Measurements from ENCODE around the gene PSMG1. TPM values are rescaled to one million over a fixed set of nuclear protein-coding genes. Genes with fewer than 3 reads are reported as not detected.

The PSMG1 gene
- total and polyA plus RNA-seq, 2 of the 8 experiments (the other 6 are each of a cell fraction or from before 2014, with no cell fraction given) = 50.7 to 93.7 TPM

GRCh38 chr21:39204134-39204533, 20.9 kb upstream of the PSMG1 start:
- Histone ChIP-seq H3K36me3 (ENCODE audit: control insufficient read depth in 2 of 4, insufficient read depth in 4 of 4, low read length in 3 of 4) (peaks cover 5 to 74% (median 27%) of the 10 kb centered on the region in 4 experiments; a peak in 7 of 8 replicates), H3K23ac (ENCODE audit: insufficient read length) (no peak overlapping the region), H4K5ac (ENCODE audit: insufficient read length, low read depth, low read length) (no peak overlapping the region), H3K56ac (replicated peaks; ENCODE audit: insufficient read length, low read depth, low read length) (no peak overlapping the region), H2BK12ac (ENCODE audit: low read depth, low read length) (no peak overlapping the region), H4K91ac (replicated peaks; ENCODE audit: insufficient read length, low read length) (no peak overlapping the region), H3K23me2 (ENCODE audit: low read depth, low read length) (no peaks in the 10 kb centered on the region; the same call in 1 of the 2 replicates), H3K27ac (ENCODE audit: low read depth, low read length) (no peak overlapping the region), H3K18ac (ENCODE audit: extremely low read depth, low read length) (no peak overlapping the region), H3K9me3 (ENCODE audit: insufficient read depth in 2 of 2, low read depth in 1 of 2, low read length in 1 of 2) (no peaks in the 10 kb centered on the region), H3K27me3 (replicated peaks in 1 of 4; ENCODE audit: control insufficient read depth in 3 of 4, extremely low read depth in 1 of 4, insufficient read depth in 3 of 4, low read length in 3 of 4) (no peaks in the 10 kb centered on the region), H3K4me2 (ENCODE audit: insufficient read depth in 1 of 2, low read depth in 2 of 2, low read length in 2 of 2) (no peak overlapping the region), H3K79me2 (ENCODE audit: control insufficient read depth in 1 of 2, insufficient read depth in 2 of 2, low read length in 2 of 2) (no peaks in the 10 kb centered on the region), H4K8ac (ENCODE audit: extremely low read depth, insufficient read depth, low read length) (no peak overlapping the region), H2BK20ac (ENCODE audit: low read length) (no peak overlapping the region), H3K4ac (replicated peaks; ENCODE audit: insufficient read length, low read depth, low read length) (no peak overlapping the region), H3K4me3 (ENCODE audit: extremely low read depth in 1 of 4, insufficient read depth in 2 of 4, low read depth in 3 of 4, low read length in 4 of 4) (no peak overlapping the region), H3K4me1 (replicated peaks in 1 of 4; ENCODE audit: control insufficient read depth in 3 of 4, insufficient read depth in 4 of 4, low read length in 3 of 4) (no peaks in the 10 kb centered on the region), H3K9ac (replicated peaks in 1 of 4; ENCODE audit: extremely low read depth in 1 of 4, low read depth in 3 of 4, low read length in 3 of 4) (no peak overlapping the region), H2BK15ac (ENCODE audit: low read length) (no peak overlapping the region), H3K79me1 (ENCODE audit: low read depth, low read length) (no peaks in the 10 kb centered on the region), H2AFZ (ENCODE audit: low read length) (no peak overlapping the region), H2BK120ac (replicated peaks; ENCODE audit: low read depth, low read length) (no peak overlapping the region), H4K20me1 (replicated peaks in 1 of 2; ENCODE audit: control insufficient read depth in 1 of 2, insufficient read depth in 2 of 2, low read length in 2 of 2) (no peaks in the 10 kb centered on the region), H2AK5ac (ENCODE audit: low read depth, low read length) (no peak overlapping the region), H3K14ac (ENCODE audit: insufficient read length) (no peak overlapping the region), H2BK5ac (ENCODE audit: low read depth, low read length) (no peak overlapping the region)
- POLR2A ChIA-PET (ENCODE audit: partially characterized antibody) = no interaction called here
- TF ChIP-seq POLR2AphosphoS5 (IDR thresholded peaks at IDR 0.05; ENCODE audit: low read depth, low read length) (no peak), NRF1 (IDR thresholded peaks at IDR 0.05; ENCODE audit: low read depth, low read length) (no peak), BRCA1 (IDR thresholded peaks at IDR 0.05; ENCODE audit: low read depth, low read length) (no peak), SP2 (IDR thresholded peaks at IDR 0.05; ENCODE audit: low read length) (no peak), HDAC2 (IDR thresholded peaks at IDR 0.05; ENCODE audit: borderline replicate concordance in 1 of 2, low read depth in 2 of 2, low read length in 2 of 2) (no peak), SUZ12 (IDR thresholded peaks at IDR 0.05; ENCODE audit: low read length) (no peak), KDM5A (IDR thresholded peaks at IDR 0.05; ENCODE audit: low read length) (no peak), TBP (IDR thresholded peaks at IDR 0.05; ENCODE audit: low read depth, low read length) (no peak), ASH2L (IDR thresholded peaks at IDR 0.05; ENCODE audit: low read length) (no peak), SIN3A (conservative IDR thresholded peaks at IDR 0.05 in 1 of 2, IDR thresholded peaks at IDR 0.05 in 1 of 2; ENCODE audit: low read depth in 1 of 2, low read length in 2 of 2) (no peak), EZH2 (IDR thresholded peaks at IDR 0.05; ENCODE audit: low read depth, low read length, severe bottlenecking) (no peak), JUN (IDR thresholded peaks at IDR 0.05; ENCODE audit: low read depth, low read length) (no peak), TAF1 (IDR thresholded peaks at IDR 0.05; ENCODE audit: low read depth, low read length) (no peak)
- 87% methylated on average over 1 of the region's 1 CpG; no CpG with 5 or more reads in 1 of the 2 experiments for WGBS, 2 experiments (ENCODE audit: extremely low coverage in 1 of 2, insufficient coverage in 1 of 2, insufficient read length in 1 of 2, insufficient replicate concordance in 2 of 2, low coverage in 1 of 2, low lambda C conversion rate in 2 of 2, missing lambda C conversion rate in 1 of 2)
- CTCF ChIA-PET (ENCODE audit: partially characterized antibody) = no interaction called here
- DNase-seq (ENCODE audit: low read depth in 1 of 2, low spot score in 2 of 2) (no peak), FAIRE-seq (no peak)

All from H1 (cell line).